ENCODE measurements around the gene CLEC3B. TPM values are rescaled to one million over a fixed set of nuclear protein-coding genes. Genes with fewer than 3 reads are reported as not detected.
"Not testable (repeated sequence)": the region's sequence is repeated elsewhere in the genome, so short reads cannot be mapped to it uniquely, and the experiment has no call there.

Gene CLEC3B
- polyA plus RNA-seq, 12 donors = 62.2 to 191 (median 99.2) TPM; not detected in 1

DNA sequence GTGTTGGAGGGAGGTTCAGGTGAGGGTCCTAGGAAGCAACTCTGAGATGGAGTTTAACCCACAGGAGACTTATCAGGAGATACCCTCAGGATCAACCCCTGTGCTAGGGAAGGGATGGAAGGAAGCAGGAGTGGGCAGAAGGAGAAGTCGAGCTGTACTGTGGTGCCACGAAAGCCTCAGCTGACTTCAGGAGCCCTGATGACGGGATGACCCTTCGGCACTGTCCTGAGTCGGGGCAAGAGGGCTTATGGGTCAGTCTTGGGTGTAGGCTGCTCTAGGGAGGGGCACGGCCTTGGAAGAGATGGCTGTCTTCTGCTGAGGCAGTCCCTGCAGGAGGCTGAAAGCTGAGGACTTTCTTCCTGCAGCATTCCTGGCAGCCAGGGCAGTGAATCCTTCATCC lies 7.7 kb downstream of the CLEC3B start:
- no peak for DNase-seq

DNA sequence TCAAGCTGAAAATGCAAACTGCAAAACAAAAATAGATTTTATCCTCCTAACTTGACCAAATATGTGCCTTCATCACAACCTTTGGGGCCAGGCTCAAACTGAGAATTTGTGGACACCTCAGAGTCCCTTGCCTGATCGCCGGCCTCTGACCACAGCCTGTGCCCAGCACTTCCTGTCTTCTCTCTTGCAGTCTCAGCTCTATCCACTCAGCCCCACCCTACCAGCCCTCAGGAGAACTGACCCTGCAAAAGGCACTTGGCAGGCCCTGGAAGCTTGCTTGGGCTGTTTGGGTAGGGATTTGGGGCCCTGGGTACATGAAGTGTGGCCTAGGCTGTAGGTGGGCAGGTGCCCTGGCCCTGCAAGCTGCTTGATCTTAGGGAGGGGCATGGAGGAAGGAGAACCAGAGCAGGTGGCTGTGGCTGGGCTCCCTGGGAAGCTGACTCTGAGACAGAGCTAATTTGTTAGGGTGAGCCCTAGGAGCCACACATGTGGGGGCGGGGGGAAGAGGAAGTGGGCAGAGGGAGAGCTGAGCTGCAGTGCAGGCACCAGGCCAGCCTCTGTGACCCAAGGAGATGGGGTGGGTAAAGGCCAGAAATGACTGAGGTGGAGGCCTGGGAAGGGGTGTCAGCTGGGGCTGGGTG lies 8.6 kb downstream of the CLEC3B start:
- DNase-seq = no peak

DNA sequence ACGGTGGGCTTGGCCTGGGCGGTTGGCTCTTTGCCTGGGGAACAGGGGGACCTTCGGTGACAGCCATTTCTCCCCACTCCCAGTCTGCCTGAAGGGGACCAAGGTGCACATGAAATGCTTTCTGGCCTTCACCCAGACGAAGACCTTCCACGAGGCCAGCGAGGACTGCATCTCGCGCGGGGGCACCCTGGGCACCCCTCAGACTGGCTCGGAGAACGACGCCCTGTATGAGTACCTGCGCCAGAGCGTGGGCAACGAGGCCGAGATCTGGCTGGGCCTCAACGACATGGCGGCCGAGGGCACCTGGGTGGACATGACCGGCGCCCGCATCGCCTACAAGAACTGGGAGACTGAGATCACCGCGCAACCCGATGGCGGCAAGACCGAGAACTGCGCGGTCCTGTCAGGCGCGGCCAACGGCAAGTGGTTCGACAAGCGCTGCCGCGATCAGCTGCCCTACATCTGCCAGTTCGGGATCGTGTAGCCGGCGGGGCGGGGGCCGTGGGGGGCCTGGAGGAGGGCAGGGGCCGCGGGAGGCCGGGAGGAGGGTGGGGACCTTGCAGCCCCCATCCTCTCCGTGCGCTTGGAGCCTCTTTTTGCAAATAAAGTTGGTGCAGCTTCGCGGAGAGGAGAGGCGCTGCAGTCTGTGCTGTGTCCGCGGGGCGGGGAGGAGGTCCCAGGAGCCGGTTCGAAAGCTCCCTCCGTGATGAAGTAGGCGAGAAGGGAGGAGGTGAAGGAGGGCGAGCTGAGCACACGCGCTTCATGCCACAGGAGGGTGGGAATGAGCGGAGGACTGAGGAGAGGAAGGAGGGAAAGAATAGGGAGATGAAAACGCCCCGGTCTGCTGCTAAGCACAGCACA lies 9.6 kb downstream of the CLEC3B start:
- no peak for DNase-seq

DNA sequence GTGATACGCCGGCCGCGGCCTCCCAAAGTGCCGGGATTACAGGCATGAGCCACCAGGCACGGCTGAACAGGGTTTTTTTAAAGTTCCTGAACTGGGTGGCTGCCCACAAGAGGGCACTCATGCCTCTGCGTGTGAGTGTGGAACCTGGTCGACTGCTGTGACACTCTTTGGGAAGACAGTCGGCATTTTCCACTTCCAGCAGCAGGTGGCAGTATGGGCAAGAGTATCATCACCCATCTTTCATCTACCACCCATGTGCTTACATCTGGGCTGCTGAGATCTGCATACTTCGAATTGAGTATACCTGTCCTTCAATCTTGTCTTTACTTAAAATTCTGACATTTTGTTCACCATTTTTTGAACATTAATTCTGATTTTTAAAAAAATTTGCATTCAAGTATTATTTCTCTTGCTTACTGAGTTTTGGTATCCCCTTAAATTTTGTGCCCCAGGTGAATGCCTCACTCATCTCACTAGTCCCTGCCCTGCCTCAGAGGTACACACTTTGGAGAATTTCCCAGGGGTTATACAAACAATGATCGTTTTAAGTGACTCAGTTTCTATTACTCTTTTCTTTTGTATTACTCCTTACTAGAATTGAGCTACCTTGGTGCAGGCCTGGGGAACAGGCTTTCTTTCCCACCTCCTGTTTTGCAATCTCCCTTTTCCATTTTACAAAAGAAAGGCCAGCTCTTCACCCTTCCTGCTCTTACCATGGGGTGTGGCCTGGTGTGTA lies 11.8 kb downstream of the CLEC3B start:
- peak; percentile 89 for DNase-seq

DNA sequence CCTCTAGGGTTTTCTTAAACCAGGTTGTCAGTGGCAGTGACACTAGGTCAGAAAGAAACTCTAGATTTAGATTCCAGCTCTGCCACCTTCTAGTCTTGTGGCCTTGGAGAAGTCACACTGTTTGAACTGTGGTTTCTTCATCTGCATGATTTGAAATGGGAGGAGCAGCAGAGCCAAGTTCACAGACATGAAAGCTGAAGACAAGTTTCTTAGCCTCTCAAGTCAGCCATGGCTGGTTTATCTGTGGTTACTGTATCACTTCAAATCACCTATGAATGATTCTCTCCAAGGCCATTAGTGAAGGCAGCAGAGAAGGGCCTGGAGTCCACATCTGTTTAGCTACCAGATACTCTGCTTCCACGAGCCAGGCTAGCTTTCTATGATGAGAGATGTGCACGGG lies 15.6 kb downstream of the CLEC3B start:
- DNase-seq = no peak

DNA sequence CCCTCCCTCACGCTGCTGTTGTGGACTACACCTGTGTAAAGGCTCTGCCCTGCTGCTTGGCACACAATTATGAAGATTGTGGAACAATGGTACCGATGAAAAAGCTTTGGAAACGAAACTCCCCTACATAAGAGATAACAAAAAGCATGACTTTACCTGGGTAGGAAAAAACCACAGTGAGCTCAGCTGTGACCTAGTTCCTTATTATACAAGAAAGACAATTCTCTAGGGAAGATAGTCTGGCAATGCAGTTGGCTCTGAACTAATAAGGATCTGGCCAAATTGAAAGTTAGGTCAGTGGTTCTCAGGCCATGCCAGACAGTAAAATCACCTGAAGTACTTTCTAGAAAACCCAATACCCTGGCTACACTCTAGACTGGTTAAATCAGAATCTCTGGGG lies 16.1 kb downstream of the CLEC3B start:
- no peak for DNase-seq

DNA sequence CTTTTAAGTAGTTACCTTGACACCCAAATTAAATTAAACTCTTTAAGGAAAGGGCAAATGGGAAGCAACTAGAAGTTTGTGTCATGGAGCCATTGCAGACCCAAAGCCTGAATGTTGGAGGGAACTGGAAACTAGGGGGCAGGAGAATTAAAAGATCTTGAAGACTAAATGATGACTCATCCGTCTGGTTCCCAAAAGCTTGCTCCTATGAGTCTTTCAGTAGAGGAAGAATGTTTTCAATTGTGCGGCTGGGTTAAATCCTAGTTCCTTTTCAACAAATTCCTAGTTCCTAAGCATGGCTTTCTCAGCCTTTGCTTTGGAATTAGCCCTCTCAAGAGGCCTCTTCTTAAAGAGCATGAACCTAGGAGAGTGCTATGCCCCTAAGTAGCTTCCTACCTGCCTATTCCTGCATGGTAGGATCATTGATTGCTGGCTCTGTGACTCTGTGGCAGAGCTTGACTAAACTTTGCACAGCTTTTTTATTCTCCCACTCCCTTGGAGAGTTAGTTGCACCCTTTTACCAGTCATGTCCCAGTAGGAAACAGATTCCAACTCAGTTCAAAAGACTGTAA lies 17.7 kb downstream of the CLEC3B start:
- DNase-seq = no peak

DNA sequence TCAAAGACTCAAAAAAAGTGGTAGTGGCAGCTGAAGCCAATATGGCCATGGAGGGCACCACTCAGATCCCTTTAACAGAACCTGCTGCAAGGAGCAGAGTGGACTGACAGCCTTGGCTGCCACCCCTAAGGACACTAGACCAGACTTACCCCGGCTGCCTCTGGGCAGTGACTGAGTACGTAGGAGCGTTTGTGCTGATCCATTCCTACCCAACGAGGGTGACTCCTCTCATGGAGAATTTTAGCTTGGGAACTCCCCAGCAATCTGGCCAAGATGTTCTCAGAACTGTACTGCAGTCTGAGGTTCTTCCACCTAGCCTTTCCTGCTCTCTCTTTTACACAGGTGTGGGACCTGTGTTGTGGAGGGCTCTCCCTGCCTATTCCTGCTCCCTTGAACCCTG lies 22.1 kb downstream of the CLEC3B start:
- DNase-seq = no peak

DNA sequence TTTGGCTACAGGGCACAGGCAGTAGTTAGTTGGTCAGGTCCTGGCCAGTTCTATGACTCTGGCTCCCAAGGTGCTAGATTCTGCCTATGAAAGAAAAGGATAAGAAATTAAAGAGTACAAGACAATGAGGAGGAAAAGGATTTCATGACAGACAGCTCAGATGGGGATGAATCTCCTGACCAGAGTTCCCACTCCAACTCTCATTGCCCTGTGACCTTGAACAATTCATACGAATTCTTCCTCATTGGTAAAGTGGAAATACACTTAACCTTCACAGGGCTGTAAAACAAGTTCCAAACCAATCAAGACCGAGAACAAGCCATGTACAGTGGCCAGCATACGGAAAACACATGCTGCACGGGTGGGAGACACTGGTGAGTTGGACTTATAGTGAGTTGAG lies 23.7 kb downstream of the CLEC3B start:
- DNase-seq = no peak

DNA sequence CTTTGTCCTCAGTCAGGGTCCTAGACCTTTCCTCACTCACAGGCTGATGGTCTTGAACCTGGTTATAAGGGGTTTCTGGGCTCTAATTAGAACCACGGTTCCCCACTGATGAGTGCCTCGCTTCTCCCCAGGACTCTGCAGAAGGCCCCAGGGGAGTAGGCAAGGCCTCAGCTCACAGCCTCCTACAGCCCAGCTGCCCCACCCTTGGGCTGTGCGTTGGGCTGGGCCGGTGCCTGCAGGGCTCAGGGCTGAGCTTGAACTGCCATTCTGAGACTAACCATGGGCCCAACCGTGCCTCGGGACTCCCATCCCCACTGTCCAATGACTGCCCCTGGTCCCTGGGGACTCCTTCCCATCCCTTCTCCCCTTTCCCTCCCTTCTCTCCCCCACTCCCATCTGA lies 25.6 kb downstream of the CLEC3B start:
- no peak for DNase-seq

DNA sequence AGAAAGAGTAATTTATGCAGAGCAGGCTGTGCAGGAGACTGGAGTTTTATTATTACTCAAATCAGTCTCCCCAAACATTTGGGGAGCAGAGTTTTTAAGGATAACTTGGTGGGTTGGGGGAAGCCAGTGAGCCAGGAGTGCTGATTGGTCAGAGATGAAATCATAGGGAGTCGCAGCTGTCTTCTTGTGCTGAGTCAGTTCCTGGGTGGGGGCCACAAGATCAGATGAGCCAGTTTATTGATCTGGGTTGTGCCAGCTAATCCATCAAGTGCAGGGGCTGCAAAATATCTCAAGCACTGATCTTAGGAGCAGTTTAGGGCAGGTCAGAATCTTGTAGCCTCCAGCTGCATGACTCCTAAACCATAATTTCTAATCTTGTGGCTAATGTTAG lies 27.7 kb downstream of the CLEC3B start:
- not testable (repeated sequence) for DNase-seq

DNA sequence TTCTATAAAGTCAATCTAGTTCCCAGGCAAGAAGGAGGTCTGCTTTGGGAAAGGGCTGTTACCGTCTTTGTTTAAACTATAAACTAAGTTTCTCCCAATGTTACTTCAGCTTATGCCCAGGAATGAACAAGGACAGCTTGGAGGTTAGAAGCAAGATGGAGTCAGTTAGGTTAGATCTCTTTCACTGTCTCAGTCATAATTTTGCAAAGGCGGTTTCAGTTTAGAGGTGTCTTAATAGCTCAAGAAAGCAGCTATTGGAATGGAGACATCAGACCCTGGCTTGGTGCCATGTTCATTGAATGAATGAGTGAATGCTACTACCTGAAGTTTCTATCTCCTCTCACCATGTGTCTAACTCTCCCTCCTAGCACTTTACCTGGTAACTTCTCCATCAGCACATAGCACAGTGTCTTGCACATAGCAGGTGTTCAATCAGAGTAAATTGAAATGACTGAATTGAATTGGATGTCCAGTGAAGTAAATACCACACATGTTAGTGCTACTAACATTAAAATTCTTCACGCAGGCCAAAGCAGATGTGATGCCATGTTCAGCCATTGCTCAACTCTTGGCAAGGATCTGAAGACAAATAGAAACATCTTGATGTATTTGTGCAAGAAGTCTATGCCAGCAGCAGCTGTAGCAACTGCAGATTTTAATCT lies 28.2 kb downstream of the CLEC3B start:
- no peak for DNase-seq

DNA sequence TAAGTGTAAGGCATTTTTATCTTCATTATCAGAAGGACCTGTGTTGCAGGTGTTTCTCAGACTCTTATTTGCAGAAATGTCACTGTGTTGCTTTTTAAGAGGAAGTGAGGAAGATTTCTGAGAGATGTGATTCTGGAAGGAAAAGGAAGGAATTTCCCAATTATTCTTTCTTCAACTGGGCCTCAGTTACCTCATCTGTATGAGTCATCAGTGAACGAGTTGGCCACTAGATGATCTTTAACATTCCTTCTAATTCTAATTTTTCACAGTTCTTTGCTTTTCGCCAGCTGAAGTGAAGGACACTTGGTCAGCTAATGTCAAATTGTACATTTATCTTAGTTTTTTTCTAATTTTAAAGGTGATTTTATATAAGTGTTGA lies 28.9 kb downstream of the CLEC3B start:
- no peak for DNase-seq

DNA sequence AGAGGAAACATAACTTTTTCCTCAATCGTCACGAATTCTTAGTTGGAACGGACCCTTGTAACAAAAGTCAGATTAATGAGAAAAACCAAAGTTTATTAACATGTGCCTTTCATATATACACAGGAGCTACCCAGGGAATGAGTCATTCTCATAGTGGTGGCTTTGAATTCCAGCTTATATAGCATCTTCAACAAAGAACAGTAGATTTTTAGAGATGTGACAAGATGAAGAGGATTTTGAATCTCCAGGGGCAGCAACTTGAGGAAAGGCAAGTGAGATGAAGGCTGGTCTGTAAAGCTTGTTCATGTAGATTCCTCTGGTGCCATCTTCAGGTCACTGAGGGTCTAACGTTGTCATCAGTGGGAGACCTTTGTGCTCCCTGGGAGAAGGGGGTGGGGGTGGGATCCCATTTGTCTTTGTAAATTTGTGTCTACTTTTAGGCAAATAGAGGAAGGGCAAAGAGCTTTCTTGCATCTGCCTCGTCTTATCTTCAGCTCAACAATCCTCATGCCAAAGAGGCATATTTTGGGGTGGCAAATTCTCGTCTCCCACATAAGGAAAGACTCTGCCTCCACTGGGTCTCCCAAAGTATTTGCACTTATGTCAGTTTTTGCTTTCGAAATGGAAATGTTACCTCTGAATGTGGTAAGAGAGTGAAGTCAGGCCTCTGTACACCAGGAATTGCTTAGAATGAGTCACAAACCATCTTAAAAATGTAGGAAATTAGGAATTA lies 29.5 kb downstream of the CLEC3B start:
- no peak for DNase-seq

DNA sequence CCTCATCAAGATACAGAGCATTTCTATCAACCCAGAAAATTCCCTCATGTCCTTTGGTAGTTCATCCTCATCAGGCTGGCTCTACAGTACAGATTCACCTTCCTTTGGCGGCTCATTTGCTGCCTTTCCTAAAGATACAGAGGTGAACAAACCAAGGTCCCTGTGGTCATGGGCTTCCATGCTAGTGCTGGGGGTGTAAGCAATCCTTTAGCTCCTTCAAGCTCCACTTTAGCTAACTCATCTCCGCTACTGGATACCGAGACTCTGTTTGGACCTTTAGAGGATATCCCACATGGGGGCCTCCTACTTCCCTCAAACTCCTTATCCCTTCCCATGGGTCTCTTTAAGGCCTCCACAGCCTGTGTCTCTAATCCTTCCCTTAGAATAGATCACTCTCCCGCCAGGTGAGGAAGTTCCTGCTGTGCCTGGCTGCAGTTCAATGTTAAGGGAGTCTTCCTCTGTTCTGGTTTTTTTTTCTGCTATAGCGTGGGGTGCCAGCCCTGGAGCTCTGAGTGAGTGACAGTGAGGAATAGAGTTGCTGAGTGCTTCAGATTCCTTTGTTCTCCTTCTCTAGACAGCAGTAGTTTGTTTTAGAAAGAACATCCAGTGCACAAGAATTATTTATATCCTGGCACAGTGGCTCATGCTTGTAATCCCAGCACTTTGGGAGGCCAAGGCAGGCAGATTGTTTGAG lies 30.7 kb downstream of the CLEC3B start:
- no peak for DNase-seq

DNA sequence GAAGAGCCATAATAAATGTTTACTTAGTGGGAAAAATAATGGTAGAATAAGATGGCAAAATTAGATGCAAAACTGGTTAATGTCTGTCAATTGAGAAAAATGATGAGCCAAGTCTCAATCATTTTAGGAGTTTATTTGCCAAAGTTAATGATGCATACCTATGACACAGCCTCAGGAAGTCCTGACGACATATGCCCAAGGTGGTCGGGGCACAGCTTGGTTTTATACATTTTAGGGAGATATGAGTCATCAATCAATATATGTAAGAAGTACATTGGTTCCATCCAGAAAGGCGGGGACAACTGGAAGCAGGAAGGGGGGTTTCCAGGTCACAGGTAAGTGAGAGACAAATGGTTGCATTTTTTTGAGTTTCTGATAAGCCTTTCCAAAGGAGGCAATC lies 31.5 kb downstream of the CLEC3B start:
- no peak for DNase-seq

DNA sequence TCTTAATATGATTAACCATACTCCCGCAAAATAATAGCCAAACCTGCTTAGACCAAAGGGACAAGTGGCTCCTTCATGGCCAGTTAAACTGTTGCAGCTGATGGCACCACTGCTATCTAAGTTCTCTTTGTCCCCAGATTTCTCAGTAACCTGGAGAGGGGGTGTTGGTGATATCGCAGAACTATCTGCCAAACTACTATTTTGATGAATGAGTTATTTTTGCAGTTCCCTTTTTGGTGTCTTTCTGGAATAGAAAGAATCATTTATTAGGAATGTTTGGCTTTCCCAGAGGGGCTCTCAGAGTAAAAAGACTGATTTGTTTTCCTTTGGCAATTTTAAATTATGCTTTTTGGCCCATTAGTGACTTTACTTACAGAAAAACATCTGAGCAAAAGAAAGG lies 33.0 kb downstream of the CLEC3B start:
- no peak for DNase-seq

DNA sequence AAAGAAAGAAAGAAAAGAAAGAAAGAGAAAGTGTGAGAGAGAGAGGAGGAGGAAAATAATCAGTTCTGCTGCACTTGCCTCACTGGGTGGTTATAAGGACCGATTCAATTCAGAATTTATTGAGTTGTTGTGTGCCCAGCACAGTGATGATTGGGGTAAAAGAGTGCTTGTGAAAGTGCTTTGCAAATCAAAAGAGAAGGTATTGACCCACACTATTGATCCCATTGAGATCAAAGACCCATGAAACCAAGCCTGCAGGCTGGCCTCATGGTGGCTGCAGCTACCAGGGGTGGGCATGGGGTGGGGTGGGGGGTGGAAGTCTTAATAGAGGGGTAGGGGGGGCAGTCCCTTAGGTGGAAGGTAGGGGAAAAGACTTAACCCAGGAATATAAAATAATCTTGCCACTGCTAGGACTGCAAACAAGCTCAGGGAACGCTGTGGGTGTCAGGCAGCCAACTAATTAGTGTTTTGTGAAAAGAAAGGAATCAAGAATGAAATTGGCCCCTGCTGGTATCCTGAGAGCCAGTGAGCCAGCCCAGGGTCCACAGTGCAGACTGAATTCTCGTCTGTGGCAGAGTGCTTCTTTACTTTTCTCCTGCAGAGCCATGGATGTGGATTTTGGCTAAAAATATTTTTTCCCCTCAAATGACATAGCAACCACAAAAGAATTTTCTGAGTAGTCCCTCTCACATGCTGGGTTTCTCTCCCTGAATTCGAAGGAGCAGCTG lies 34.2 kb downstream of the CLEC3B start:
- no peak for DNase-seq

DNA sequence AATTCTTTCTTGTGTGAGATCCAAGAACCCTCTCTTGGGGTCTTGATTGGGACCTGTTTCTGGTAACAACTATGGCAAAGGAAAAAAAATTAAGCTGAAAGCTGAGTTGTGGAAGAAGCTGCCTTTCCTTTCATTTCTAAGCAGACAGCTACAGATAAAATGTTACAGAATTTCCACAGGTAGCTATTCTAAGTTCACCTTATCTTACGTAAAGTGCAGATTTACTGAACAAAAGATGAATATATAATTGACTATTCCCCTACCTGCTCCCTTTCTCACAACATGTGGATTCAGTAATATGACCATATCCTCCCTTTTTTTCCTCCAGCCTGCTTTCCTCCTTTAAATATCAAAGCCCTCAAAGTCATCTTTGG lies 36.6 kb downstream of the CLEC3B start:
- DNase-seq = no peak
